Tibial artery (tissue), 4 donors: ENCODE results near the gene GJC3.

Experiments used
- DNase-seq, 2 donors: peaks; one replicate each; pipeline ENCODE4 v3.0.0-alpha.2; 2019
- H3K27ac ChIP-seq, 2 donors: fragments of 200-600 bp; sonication (generic) in 1 of 2; 1 replicate in 1 of 2; 2 replicates in 1 of 2; pipeline ENCODE4 v1.5.1; 2018 to 2019; ENCODE audit warnings: mild to moderate bottlenecking in 1 of 2
- H3K27me3 ChIP-seq, 2 donors: fragments of 200-600 bp; sonication (generic) in 1 of 2; one replicate each; pipeline versions ENCODE4 v1.5.1 to v1.6.0; 2016 to 2019
- H3K36me3 ChIP-seq, 3 donors: fragments of 200-600 bp; sonication (generic) in 2 of 3; one replicate each; pipeline ENCODE4 v1.5.1; 2016 to 2019; ENCODE audit warnings: mild to moderate bottlenecking in 2 of 3
- H3K4me1 ChIP-seq, 4 donors: fragments of 200-600 bp; sonication (generic) in 2 of 4; 1 replicate in 3 of 4; 2 replicates in 1 of 4; pipeline ENCODE4 v1.5.1; 2016 to 2019
- H3K4me3 ChIP-seq, 2 donors: fragments of 200-600 bp; sonication (generic) in 1 of 2; 1 replicate in 1 of 2; 2 replicates in 1 of 2; pipeline ENCODE4 v1.5.1; 2018 to 2019; ENCODE audit warnings: mild to moderate bottlenecking in 2 of 2
- H3K9me3 ChIP-seq, 3 donors: fragments of 200-600 bp; sonication (generic) in 1 of 3; one replicate each; pipeline ENCODE4 v1.5.1; 2016 to 2019
- CTCF ChIP-seq, 2 experiments: fragments of 200-600 bp in 1 of 2; fragments of 450-650 bp in 1 of 2; IDR thresholded peaks; one replicate each; pipeline ENCODE4 v1.5.1; 2017 to 2019; ENCODE audit warnings: antibody characterized with exemption in 2 of 2, mild to moderate bottlenecking in 1 of 2, moderate library complexity in 1 of 2
- intact Hi-C: fragments of 100-400 bp; cut with DNase I; formaldehyde crosslinking; loops from one replicate; pipeline ENCODE4 v1.15.0; 2023; ENCODE audit warnings: low total_unique reads

The GJC3 gene

GRCh38 chr7:99930376-99930775 lies 956 bp upstream of the GJC3 start:
- intact Hi-C loops: no loop called here

DNA sequence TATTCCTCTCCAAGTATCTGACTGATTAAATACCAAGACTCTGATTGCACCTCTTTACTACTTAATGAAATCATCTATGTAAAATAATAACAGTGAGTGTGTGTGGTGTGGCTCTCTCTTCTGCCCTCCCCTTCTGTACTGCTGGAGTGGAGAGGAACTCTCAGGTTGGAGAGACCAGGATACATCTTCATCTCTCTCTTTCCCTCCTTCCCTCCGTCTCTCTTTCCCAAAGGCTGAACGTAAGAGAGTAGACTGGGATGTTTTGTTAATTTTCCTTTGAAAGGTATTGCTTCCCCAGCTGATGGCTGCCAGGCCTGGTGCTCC lies 272 bp upstream of the GJC3 start:
- Histone ChIP-seq H3K4me1 (no peaks in the 10 kb centered on the region), H3K4me3 (no peak overlapping the region), H3K9me3 (peaks cover 0 to 4% (median 0%) of the 10 kb centered on the region in 3 donors), H3K36me3 (no peaks in the 10 kb centered on the region), H3K27me3 (peaks cover 0 to 34% of the 10 kb centered on the region in 2 donors), H3K27ac (no peak overlapping the region)
- no peak for DNase-seq
- peak in 1 of 2 experiments; percentile 7 for TF ChIP-seq CTCF (IDR thresholded peaks at IDR 0.05)
- intact Hi-C loops: no loop called here

More at GRCh38 chr7:99930376-99930775, 956 bp upstream of the GJC3 start:
- no peak for DNase-seq
- H3K4me3 ChIP-seq: no peak overlapping the region
- H3K27me3 ChIP-seq: peaks cover 0 to 36% of the 10 kb centered on the region in 2 donors
- no peaks in the 10 kb centered on the region for H3K36me3 ChIP-seq
- no peak overlapping the region for H3K27ac ChIP-seq
- no peak for TF ChIP-seq CTCF (IDR thresholded peaks at IDR 0.05)
- H3K9me3 ChIP-seq: peaks cover 0 to 4% (median 0%) of the 10 kb centered on the region in 3 donors
- H3K4me1 ChIP-seq: no peaks in the 10 kb centered on the region

DNA sequence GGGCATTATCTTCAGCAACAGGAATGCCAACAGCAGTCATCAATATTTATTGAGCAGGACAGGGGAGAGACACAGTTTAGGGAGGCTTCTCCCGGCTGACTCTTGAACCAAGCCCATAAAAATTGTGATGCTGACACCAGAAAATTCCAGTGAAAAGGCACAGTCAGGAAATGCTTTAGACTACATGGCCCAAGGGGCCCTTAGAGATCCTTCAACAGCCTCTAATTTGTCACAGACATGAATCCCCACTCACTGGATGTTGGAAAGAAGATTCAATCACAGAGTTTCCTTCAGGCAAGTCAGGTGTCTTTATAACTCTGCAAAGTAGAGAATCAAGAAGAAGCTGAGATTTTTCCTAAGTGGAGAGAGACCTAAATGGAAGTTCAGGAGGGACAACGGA lies 1.2 kb downstream of the GJC3 start:
- DNase-seq: no peak
- intact Hi-C loops: no loop called here
- H3K27ac ChIP-seq: no peak overlapping the region
- no peaks in the 10 kb centered on the region for H3K36me3 ChIP-seq
- no peaks in the 10 kb centered on the region for H3K4me1 ChIP-seq
- H3K27me3 ChIP-seq: peaks cover 0 to 21% of the 10 kb centered on the region in 2 donors
- peaks cover 0 to 4% (median 0%) of the 10 kb centered on the region in 3 donors for H3K9me3 ChIP-seq
- H3K4me3 ChIP-seq: no peak overlapping the region
- TF ChIP-seq CTCF (IDR thresholded peaks at IDR 0.05): no peak

DNA sequence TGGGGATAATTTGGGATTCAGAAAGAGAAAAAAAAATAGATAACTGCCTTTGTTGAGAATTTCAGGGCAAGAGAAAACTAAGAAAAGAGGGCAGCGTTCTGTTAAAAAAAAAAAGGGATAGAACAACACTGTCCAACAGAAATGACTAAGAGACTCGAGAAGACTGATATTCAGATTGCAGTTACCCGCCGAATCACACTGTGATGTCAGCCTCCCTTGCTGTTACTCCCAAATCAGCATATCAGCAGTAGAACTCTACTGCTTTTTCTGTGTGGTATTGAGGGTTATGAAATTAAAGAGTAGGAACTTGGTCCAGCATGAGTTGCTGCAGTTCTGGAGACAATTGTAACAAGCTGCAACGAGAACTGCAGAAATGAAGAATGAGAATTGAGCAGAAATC lies 1.9 kb downstream of the GJC3 start:
- DNase-seq: no peak
- peaks cover 0 to 18% of the 10 kb centered on the region in 2 donors for H3K27me3 ChIP-seq
- no peak overlapping the region for H3K27ac ChIP-seq
- no peaks in the 10 kb centered on the region for H3K4me1 ChIP-seq
- no peaks in the 10 kb centered on the region for H3K36me3 ChIP-seq
- no peak overlapping the region for H3K4me3 ChIP-seq
- intact Hi-C loops: no loop called here
- no peak for TF ChIP-seq CTCF (IDR thresholded peaks at IDR 0.05)
- H3K9me3 ChIP-seq: peaks cover 0 to 4% (median 0%) of the 10 kb centered on the region in 3 donors

- no peak for TF ChIP-seq CTCF (IDR thresholded peaks at IDR 0.05)
- no peak for DNase-seq
- H3K36me3 ChIP-seq: no peaks in the 10 kb centered on the region
- no peak overlapping the region for H3K4me3 ChIP-seq
- intact Hi-C loops: no loop called here
- no peak overlapping the region for H3K27ac ChIP-seq
- peaks cover 0 to 4% (median 0%) of the 10 kb centered on the region in 3 donors for H3K9me3 ChIP-seq
- H3K4me1 ChIP-seq: no peaks in the 10 kb centered on the region
- H3K27me3 ChIP-seq: peaks cover 0 to 18% of the 10 kb centered on the region in 2 donors
Measured at GRCh38 chr7:99926321-99926720, 3.1 kb downstream of the GJC3 start.

DNA sequence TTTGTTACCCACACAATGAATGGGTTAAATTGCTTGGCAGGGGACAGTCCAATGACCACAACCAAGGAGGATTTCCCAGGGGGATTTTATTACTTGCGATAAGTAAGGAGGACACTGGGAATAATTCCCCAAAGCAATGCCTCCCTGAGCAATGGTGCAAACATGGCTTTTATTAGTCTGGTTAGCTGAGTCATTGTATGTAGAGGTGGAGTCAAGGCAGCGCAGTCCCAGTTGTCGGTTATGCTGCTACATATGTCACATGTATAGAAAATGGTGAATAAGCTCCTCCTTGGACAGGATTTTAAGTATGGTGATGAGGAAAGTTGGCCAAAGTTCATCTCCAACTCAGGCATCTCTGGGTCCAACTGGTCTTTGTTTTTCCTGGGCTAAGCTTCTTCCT lies 6.2 kb downstream of the GJC3 start:
- Histone ChIP-seq H3K4me1 (peaks cover 0 to 16% (median 9%) of the 10 kb centered on the region in 4 donors), H3K9me3 (no peaks in the 10 kb centered on the region), H3K36me3 (no peaks in the 10 kb centered on the region), H3K4me3 (no peak overlapping the region), H3K27me3 (peaks cover 0 to 7% of the 10 kb centered on the region in 2 donors), H3K27ac (no peak overlapping the region)
- no peak for DNase-seq
- intact Hi-C loops: no loop called here
- TF ChIP-seq CTCF (IDR thresholded peaks at IDR 0.05): no peak
